K562 (cell line): ENCODE measurements around the gene AGPAT3.

Experiments used
- HIVEP1 ChIP-seq: fragments of 250-450 bp; sonication (Bioruptor Pico); IDR thresholded peaks from 2 replicates; pipeline ENCODE4 v1.4.0; 2020; ENCODE audit warnings: mild to moderate bottlenecking
- MAZ ChIP-seq, 2 experiments: fragments of 450-650 bp in 1 of 2; sonication (generic) in 1 of 2; formaldehyde crosslinking; IDR thresholded peaks in 1 of 2; conservative IDR thresholded peaks in 1 of 2; 2 replicates each; pipeline versions ENCODE4 v1.4.0 to v1.5.0; 2020; ENCODE audit warnings: mild to moderate bottlenecking in 1 of 2, missing genetic modification reagents in 1 of 2
- SUPT5H ChIP-seq: fragments of 450-650 bp; IDR thresholded peaks from 2 replicates; pipeline ENCODE4 v1.6.1; 2016
- TF ChIP-seq, protein P1 (sequence below), 2 experiments: fragments of 450-650 bp; formaldehyde crosslinking in 1 of 2; IDR thresholded peaks; 2 replicates each; pipeline versions ENCODE4 v1.4.0 to v1.6.1; 2014 to 2020; ENCODE audit warnings: mild to moderate bottlenecking in 2 of 2, borderline replicate concordance in 1 of 2, low read depth in 1 of 2
- TF ChIP-seq, protein P2 (sequence below): fragments of 200-800 bp; sonication (Bioruptor generic); IDR thresholded peaks from 2 replicates; pipeline ENCODE4 v1.6.1; 2017; ENCODE audit warnings: missing genetic modification characterization, missing compliant biosample characterization
- TF ChIP-seq, protein P3 (sequence below), 3 experiments: IDR thresholded peaks in 2 of 3; conservative IDR thresholded peaks in 1 of 3; 2 replicates each; pipeline ENCODE4 v1.5.1; 2011 to 2012; ENCODE audit warnings: low read length in 3 of 3, mild to moderate bottlenecking in 3 of 3, control low read depth in 2 of 3, improper control_type of control experiment in 1 of 3, inconsistent platforms in 1 of 3, low read depth in 1 of 3, mixed read lengths in 1 of 3, moderate library complexity in 1 of 3; ENCODE audit not compliant: insufficient read depth in 2 of 3

DNA sequence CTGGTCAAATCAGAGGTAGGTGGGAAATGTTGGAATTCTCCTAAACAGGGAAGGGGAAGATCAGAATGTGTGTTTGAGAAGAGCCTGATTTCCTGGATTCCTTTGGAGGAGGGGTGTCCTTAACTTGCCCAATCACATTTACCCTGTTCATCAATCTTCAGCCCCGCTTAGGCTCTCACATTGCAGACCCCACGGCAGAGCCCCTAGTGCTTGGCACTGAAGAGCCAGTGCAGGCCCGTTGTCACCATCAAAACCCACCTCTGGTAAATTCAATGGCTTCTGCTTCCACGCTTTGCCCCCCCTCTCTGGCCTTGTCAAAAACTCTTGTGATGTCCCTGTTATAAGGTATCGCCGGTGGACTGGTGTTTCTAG is 2.3 kb downstream of the AGPAT3 start:
- TF ChIP-seq SUPT5H (no peak), HIVEP1 (CRISPR knock-in tag) (no peak), MAZ (CRISPR knock-in tag; conservative IDR thresholded peaks at IDR 0.05 in 1 of 2, IDR thresholded peaks at IDR 0.05 in 1 of 2) (no peak)
- TF ChIP-seq, protein P1, sequence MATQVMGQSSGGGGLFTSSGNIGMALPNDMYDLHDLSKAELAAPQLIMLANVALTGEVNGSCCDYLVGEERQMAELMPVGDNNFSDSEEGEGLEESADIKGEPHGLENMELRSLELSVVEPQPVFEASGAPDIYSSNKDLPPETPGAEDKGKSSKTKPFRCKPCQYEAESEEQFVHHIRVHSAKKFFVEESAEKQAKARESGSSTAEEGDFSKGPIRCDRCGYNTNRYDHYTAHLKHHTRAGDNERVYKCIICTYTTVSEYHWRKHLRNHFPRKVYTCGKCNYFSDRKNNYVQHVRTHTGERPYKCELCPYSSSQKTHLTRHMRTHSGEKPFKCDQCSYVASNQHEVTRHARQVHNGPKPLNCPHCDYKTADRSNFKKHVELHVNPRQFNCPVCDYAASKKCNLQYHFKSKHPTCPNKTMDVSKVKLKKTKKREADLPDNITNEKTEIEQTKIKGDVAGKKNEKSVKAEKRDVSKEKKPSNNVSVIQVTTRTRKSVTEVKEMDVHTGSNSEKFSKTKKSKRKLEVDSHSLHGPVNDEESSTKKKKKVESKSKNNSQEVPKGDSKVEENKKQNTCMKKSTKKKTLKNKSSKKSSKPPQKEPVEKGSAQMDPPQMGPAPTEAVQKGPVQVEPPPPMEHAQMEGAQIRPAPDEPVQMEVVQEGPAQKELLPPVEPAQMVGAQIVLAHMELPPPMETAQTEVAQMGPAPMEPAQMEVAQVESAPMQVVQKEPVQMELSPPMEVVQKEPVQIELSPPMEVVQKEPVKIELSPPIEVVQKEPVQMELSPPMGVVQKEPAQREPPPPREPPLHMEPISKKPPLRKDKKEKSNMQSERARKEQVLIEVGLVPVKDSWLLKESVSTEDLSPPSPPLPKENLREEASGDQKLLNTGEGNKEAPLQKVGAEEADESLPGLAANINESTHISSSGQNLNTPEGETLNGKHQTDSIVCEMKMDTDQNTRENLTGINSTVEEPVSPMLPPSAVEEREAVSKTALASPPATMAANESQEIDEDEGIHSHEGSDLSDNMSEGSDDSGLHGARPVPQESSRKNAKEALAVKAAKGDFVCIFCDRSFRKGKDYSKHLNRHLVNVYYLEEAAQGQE (IDR thresholded peaks at IDR 0.05; ENCODE audit: borderline replicate concordance): no peak
- TF ChIP-seq, protein P1 (CRISPR knock-in tag; IDR thresholded peaks at IDR 0.05; ENCODE audit: low read depth): no peak
- TF ChIP-seq, protein P2, sequence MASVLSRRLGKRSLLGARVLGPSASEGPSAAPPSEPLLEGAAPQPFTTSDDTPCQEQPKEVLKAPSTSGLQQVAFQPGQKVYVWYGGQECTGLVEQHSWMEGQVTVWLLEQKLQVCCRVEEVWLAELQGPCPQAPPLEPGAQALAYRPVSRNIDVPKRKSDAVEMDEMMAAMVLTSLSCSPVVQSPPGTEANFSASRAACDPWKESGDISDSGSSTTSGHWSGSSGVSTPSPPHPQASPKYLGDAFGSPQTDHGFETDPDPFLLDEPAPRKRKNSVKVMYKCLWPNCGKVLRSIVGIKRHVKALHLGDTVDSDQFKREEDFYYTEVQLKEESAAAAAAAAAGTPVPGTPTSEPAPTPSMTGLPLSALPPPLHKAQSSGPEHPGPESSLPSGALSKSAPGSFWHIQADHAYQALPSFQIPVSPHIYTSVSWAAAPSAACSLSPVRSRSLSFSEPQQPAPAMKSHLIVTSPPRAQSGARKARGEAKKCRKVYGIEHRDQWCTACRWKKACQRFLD (CRISPR knock-in tag): no peak
- TF ChIP-seq, protein P3, sequence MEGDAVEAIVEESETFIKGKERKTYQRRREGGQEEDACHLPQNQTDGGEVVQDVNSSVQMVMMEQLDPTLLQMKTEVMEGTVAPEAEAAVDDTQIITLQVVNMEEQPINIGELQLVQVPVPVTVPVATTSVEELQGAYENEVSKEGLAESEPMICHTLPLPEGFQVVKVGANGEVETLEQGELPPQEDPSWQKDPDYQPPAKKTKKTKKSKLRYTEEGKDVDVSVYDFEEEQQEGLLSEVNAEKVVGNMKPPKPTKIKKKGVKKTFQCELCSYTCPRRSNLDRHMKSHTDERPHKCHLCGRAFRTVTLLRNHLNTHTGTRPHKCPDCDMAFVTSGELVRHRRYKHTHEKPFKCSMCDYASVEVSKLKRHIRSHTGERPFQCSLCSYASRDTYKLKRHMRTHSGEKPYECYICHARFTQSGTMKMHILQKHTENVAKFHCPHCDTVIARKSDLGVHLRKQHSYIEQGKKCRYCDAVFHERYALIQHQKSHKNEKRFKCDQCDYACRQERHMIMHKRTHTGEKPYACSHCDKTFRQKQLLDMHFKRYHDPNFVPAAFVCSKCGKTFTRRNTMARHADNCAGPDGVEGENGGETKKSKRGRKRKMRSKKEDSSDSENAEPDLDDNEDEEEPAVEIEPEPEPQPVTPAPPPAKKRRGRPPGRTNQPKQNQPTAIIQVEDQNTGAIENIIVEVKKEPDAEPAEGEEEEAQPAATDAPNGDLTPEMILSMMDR (IDR thresholded peaks at IDR 0.05 in 2 of 3, conservative IDR thresholded peaks at IDR 0.05 in 1 of 3; ENCODE audit: insufficient read depth in 2 of 3, low read depth in 1 of 3, low read length in 3 of 3): no peak
